Sigmoid colon (tissue), 7 donors: ENCODE measurements around the gene DDX60. TPM values are rescaled to one million over a fixed set of nuclear protein-coding genes. Genes with fewer than 3 reads are reported as not detected.

Experiments used
- DNase-seq: peaks from one replicate; pipeline ENCODE4 v3.0.0-alpha.2; 2019
- H3K27ac ChIP-seq, 4 donors: fragments of 200-600 bp; sonication (generic); one replicate each; pipeline ENCODE4 v1.5.1; 2016 to 2019; ENCODE audit warnings: mild to moderate bottlenecking in 1 of 4
- H3K27me3 ChIP-seq, 3 donors: fragments of 200-600 bp; sonication (generic); one replicate each; pipeline ENCODE4 v1.5.1; 2019; ENCODE audit warnings: mild to moderate bottlenecking in 1 of 3
- H3K36me3 ChIP-seq, 4 donors: fragments of 200-600 bp; sonication (generic); one replicate each; pipeline ENCODE4 v1.5.1; 2016 to 2019
- H3K4me1 ChIP-seq, 4 donors: fragments of 200-600 bp; sonication (generic); one replicate each; pipeline ENCODE4 v1.5.1; 2017 to 2019
- H3K4me3 ChIP-seq, 4 donors: fragments of 200-600 bp; sonication (generic); one replicate each; pipeline ENCODE4 v1.5.1; 2017 to 2019; ENCODE audit warnings: mild to moderate bottlenecking in 2 of 4, moderate library complexity in 1 of 4
- H3K9me3 ChIP-seq, 4 donors: fragments of 200-600 bp in 3 of 4; sonication (generic) in 3 of 4; one replicate each; pipeline versions ENCODE4 v1.5.1 to v1.6.1; 2013 to 2019
- CTCF ChIP-seq, 4 experiments: fragments of 450-650 bp in 3 of 4; fragments of 200-600 bp in 1 of 4; IDR thresholded peaks; one replicate each; pipeline ENCODE4 v1.5.1; 2016 to 2019; ENCODE audit warnings: antibody characterized with exemption in 4 of 4, mild to moderate bottlenecking in 3 of 4, moderate library complexity in 2 of 4
- EP300 ChIP-seq, 4 donors: sonication (generic); formaldehyde crosslinking; IDR thresholded peaks; one replicate each; pipeline ENCODE4 v1.6.1; 2017; ENCODE audit warnings: antibody characterized with exemption in 4 of 4
- POLR2A ChIP-seq, 2 donors: fragments of 450-650 bp; IDR thresholded peaks; one replicate each; pipeline ENCODE4 v1.6.1; 2016; ENCODE audit warnings: antibody characterized with exemption in 2 of 2, mild to moderate bottlenecking in 2 of 2, moderate library complexity in 2 of 2
- POLR2AphosphoS5 ChIP-seq, 4 donors: sonication (generic); formaldehyde crosslinking; IDR thresholded peaks; one replicate each; pipeline ENCODE4 v1.6.1; 2017; ENCODE audit warnings: antibody characterized with exemption in 4 of 4
- WGBS, 2 donors: extraction: QIAGEN DNeasy Blood & Tissue Kit; methylation state at CpG; one replicate each; pipeline ENCODE4 v1.1.7; 2013; 5-methylcytosine and 5-hydroxymethylcytosine counted together
- intact Hi-C: fragments of 100-400 bp; cut with DNase I; formaldehyde crosslinking; loops from one replicate; pipeline ENCODE4 v1.15.1; 2023
- polyA plus RNA-seq, 3 donors: library from polyadenylated mRNA; stranded (reverse); fragments of 200-250 nt; gene quantifications; one replicate each; pipeline ENCODE4 v1.2.3, GENCODE V29; 2013
- total RNA-seq, 4 donors: library from RNA; depleted of rRNA; stranded (reverse); fragments of >200 nt; gene quantifications; one replicate each; pipeline ENCODE4 v1.1.0, GENCODE V29; 2016
- donor health status: healthy with polysubstance abuse.
- donor health status: Bipolar disorder and iron deficiency.
- donor health status: healthy.

DDX60 gene
- total and polyA plus RNA-seq, 7 donors, result 7.2 to 98.5 (median 20.0) TPM

- WGBS, 2 donors, result 87 to 91% methylated on average over 2 of the region's 2 CpGs
- Histone ChIP-seq H3K27ac (no peak overlapping the region), H3K4me3 (no peak overlapping the region), H3K4me1 (no peaks in the 10 kb centered on the region), H3K27me3 (no peaks in the 10 kb centered on the region), H3K36me3 (peaks cover 0 to 84% (median 6%) of the 10 kb centered on the region in 4 donors), H3K9me3 (no peaks in the 10 kb centered on the region)
- no peak for DNase-seq
- intact Hi-C loops, result no loop called here
- TF ChIP-seq POLR2AphosphoS5 (IDR thresholded peaks at IDR 0.05) (no peak), POLR2A (IDR thresholded peaks at IDR 0.05) (no peak), CTCF (IDR thresholded peaks at IDR 0.05) (no peak), EP300 (IDR thresholded peaks at IDR 0.05) (no peak)
Observed at GRCh38 chr4:168279556-168279955, 39.0 kb downstream of the DDX60 start.

- intact Hi-C loops, result no loop called here
- WGBS, 2 donors, result 88 to 97% methylated on average over 2 of the region's 2 CpGs
- no peak for DNase-seq
- Histone ChIP-seq H3K9me3 (no peaks in the 10 kb centered on the region), H3K36me3 (peaks cover 4 to 86% (median 8%) of the 10 kb centered on the region in 4 donors), H3K27ac (no peak overlapping the region), H3K27me3 (no peaks in the 10 kb centered on the region), H3K4me3 (no peak overlapping the region), H3K4me1 (no peaks in the 10 kb centered on the region)
- TF ChIP-seq EP300 (IDR thresholded peaks at IDR 0.05), result no peak
- TF ChIP-seq POLR2AphosphoS5 (IDR thresholded peaks at IDR 0.05), result no peak
- TF ChIP-seq CTCF (IDR thresholded peaks at IDR 0.05), result no peak
- TF ChIP-seq POLR2A (IDR thresholded peaks at IDR 0.05), result no peak
Observed at GRCh38 chr4:168275836-168276235, 42.7 kb downstream of the DDX60 start.

GRCh38 chr4:168274871-168275270 is 43.7 kb downstream of the DDX60 start:
- 70 to 98% methylated on average over 1 of the region's 1 CpG for WGBS, 2 donors
- H3K4me3 ChIP-seq, result no peak overlapping the region
- intact Hi-C loops, result no loop called here
- no peaks in the 10 kb centered on the region for H3K27me3 ChIP-seq
- peaks cover 2 to 77% (median 8%) of the 10 kb centered on the region in 4 donors for H3K36me3 ChIP-seq
- H3K27ac ChIP-seq, result no peak overlapping the region
- no peaks in the 10 kb centered on the region for H3K9me3 ChIP-seq
- TF ChIP-seq POLR2AphosphoS5 (IDR thresholded peaks at IDR 0.05) (no peak), POLR2A (IDR thresholded peaks at IDR 0.05) (no peak), EP300 (IDR thresholded peaks at IDR 0.05) (no peak), CTCF (IDR thresholded peaks at IDR 0.05) (no peak)
- DNase-seq, result no peak
- no peaks in the 10 kb centered on the region for H3K4me1 ChIP-seq

GRCh38 chr4:168273838-168274237 is 44.7 kb downstream of the DDX60 start:
- no peaks in the 10 kb centered on the region for H3K9me3 ChIP-seq
- 91 to 93% methylated on average over 9 of the region's 9 CpGs for WGBS, 2 donors
- TF ChIP-seq POLR2A (IDR thresholded peaks at IDR 0.05) (no peak), EP300 (IDR thresholded peaks at IDR 0.05) (no peak), CTCF (IDR thresholded peaks at IDR 0.05) (no peak), POLR2AphosphoS5 (IDR thresholded peaks at IDR 0.05) (no peak)
- H3K27me3 ChIP-seq, result no peaks in the 10 kb centered on the region
- H3K27ac ChIP-seq, result no peak overlapping the region
- intact Hi-C loops, result no loop called here
- no peaks in the 10 kb centered on the region for H3K4me1 ChIP-seq
- H3K36me3 ChIP-seq, result peaks cover 0 to 69% (median 8%) of the 10 kb centered on the region in 4 donors
- DNase-seq, result no peak
- no peak overlapping the region for H3K4me3 ChIP-seq

GRCh38 chr4:168272488-168272887 is 46.1 kb downstream of the DDX60 start:
- Histone ChIP-seq H3K4me3 (no peak overlapping the region), H3K4me1 (no peaks in the 10 kb centered on the region), H3K9me3 (no peaks in the 10 kb centered on the region), H3K36me3 (peaks cover 0 to 69% (median 8%) of the 10 kb centered on the region in 4 donors), H3K27me3 (no peaks in the 10 kb centered on the region), H3K27ac (no peak overlapping the region)
- 88 to 98% methylated on average over 2 of the region's 2 CpGs for WGBS, 2 donors
- TF ChIP-seq POLR2A (IDR thresholded peaks at IDR 0.05) (no peak), POLR2AphosphoS5 (IDR thresholded peaks at IDR 0.05) (no peak), CTCF (IDR thresholded peaks at IDR 0.05) (no peak), EP300 (IDR thresholded peaks at IDR 0.05) (no peak)
- no peak for DNase-seq
- intact Hi-C loops, result no loop called here
